ENCODE measurements around the gene CCDC126.
"Not testable (repeated sequence)": the region's sequence is repeated elsewhere in the genome, so short reads cannot be mapped to it uniquely, and the experiment has no call there.

Gene CCDC126

DNA sequence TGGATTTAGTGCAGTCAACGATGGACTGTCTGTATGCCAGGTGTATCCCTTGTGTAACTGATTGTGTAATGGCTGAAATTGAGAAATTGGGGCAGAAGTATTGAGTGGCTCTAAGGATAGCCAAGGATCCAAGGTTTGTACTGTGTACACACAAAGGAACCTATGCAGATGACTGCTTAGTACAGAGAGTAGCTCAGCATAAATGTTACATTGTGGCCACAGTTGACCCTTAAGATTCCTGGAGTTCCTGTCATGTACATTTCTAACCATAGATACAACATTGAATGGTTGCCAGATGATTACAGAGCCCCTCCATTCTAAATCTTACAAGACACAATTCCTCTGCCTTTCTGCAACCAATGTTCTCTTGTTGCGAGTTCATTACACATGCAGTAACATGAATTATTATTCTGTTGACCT, 25.3 kb downstream of the CCDC126 start:
- DNase-seq (ENCODE audit: low read depth in 1 of 2, low spot score in 1 of 2): no peak

GRCh38 chr7:23628370-23628769, 31.2 kb downstream of the CCDC126 start:
- DNase-seq (ENCODE audit: low read depth in 1 of 2, low spot score in 1 of 2): no peak

DNA sequence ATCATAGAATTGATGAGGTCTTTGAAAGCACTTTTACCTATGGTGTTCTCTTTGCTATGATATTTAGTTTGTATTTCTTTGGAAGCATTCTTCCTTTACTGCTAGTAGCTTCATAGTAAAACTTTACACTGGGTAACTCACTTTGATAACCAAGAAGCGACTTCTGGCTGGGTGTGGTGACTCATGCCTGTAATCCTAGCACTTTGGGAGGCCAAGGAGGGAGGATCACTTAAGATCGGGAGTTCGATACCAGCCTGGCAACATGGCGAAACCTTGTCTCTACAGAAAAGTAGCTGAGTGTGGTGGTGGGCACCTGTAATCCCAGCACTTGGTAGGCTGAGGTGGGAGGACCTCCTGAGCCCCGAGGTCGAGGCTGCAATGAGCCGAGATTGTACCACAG, 36.2 kb downstream of the CCDC126 start:
- DNase-seq (ENCODE audit: low read depth in 1 of 2, low spot score in 1 of 2): no peak

GRCh38 chr7:23645822-23646221, 48.6 kb downstream of the CCDC126 start:
- DNase-seq (ENCODE audit: low read depth in 1 of 2, low spot score in 1 of 2): no peak

DNA sequence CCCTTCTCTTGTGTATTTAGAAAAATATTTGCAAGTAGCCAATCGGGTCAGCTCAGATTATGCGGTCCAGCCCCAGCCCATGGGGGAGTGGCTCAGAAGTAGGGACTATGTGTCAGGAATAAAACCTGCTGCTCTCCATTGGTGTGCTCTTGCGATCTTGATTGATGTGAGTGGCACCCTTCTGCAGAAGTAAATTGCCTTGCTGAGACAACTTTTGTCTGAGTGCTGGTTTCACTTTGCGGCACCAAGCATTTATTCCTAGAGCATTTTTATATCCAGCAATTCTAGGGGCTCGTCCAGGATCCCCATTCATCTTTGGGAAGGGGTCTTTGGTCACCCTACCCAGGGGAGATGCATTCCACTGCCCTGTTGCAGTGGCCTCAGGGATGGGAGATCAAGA, 56.8 kb downstream of the CCDC126 start:
- no peak for DNase-seq (ENCODE audit: low read depth in 1 of 2, low spot score in 1 of 2)

- no peak for DNase-seq (ENCODE audit: low read depth in 1 of 2, low spot score in 1 of 2)
Measured at GRCh38 chr7:23654508-23654907, 57.3 kb downstream of the CCDC126 start.

DNA sequence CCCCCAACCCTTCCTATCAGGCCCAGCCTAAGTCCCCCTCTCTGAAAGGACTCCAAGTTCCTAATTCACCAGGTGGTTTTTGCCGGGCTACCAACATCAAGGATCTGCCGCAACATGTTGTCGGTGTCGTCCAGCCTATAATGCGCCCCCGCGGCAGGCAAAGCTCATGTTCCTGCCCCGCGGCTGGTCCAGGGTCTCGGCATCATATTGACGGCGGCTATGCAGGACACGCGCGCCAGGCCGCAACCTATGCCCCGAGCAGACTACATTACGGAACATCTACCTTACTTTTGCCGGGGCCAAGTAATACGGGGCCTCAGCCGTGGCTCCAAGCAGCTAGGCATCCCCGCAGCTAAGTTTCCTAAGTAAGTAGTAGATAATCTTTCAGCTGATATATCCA, 58.3 kb downstream of the CCDC126 start:
- DNase-seq (ENCODE audit: low read depth in 1 of 2, low spot score in 1 of 2): no peak

DNA sequence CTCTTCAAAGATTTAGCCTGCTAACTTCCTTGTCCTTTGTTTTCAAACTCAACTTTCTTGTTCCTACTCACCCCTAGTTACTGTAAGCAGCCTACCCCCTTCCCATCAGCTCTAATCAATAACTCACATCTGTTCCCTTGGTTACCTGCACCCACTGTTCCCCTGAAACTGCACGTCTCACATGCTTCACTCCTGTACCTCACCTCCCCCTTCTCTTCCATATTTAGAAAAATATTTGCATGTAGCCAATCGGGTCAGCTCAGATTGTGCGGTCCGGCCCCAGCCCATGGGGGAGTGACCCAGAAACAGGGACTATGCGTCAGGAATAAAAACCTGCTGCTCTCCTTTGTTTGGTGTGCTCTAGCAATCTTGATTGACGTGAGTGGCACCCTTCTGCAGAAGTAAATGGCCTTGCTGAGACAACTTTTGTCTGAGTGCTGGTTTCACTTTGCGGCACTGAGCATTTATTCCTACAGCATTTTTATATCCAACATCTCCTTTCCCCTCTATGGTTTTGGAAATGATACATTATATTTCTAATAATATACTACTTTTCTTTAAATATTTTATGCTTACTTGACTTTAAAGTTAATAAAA, 61.7 kb downstream of the CCDC126 start:
- no peak for DNase-seq (ENCODE audit: low read depth in 1 of 2, low spot score in 1 of 2)

DNA sequence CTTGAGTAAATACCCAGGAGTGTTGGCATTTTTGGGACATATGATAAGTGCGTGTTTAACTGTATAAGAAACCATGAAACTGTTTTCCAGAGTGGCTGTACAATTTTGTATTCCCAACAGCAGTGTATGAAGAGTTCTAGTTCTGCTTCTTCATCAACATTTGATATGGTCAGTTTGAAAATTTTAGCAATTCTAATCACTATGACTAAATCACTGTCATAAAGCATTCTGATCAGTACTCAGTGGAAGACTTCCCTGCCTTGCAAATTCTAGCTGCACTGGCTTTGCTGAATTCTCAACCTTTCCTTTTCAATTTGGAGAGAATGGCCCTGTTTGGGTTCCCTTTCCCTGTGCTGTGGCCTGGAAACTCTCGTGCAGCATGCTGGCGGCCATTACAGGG, 64.2 kb downstream of the CCDC126 start:
- DNase-seq (ENCODE audit: low read depth in 1 of 2, low spot score in 1 of 2): no peak

- no peak for DNase-seq (ENCODE audit: low read depth in 1 of 2, low spot score in 1 of 2)
Measured at GRCh38 chr7:23662124-23662983, 65.2 kb downstream of the CCDC126 start.

GRCh38 chr7:23662984-23663313, 65.8 kb downstream of the CCDC126 start:
- no peak for DNase-seq (ENCODE audit: low read depth in 1 of 2, low spot score in 1 of 2)

DNA sequence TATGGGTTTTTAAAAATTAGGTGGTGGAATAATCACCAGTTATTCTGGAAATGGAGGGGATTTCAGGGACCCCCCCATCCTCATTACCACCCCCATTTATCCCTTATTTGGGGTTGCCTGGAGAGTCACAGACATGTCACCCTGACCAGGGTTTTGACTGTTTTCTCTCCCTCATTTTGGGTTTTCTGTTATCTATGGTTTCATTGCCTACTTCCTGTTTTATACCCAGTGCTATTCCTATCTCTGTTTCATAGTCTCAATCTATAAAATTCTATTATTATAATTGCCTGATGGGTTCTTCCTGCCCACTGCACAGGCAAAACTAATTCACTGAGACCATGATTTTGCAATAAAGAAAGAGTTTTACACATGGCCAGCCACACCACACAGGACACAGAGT, 66.9 kb downstream of the CCDC126 start:
- DNase-seq (ENCODE audit: low read depth in 1 of 2, low spot score in 1 of 2): no peak

GRCh38 chr7:23672033-23672432, 74.9 kb downstream of the CCDC126 start:
- DNase-seq (ENCODE audit: low read depth in 1 of 2, low spot score in 1 of 2): no peak

- peak; percentile 54 to 74 for DNase-seq (ENCODE audit: low read depth in 1 of 2, low spot score in 1 of 2)
Measured at GRCh38 chr7:23679898-23680413, 82.8 kb downstream of the CCDC126 start, which contains the start of gene FAM221A. FAM221A (plus strand) TSS chr7:23680199; CDS start chr7:23680219, 20 bp downstream.

GRCh38 chr7:23680414-23681405, 83.5 kb downstream of the CCDC126 start:
- peak; percentile 6 to 11 for DNase-seq (ENCODE audit: low read depth in 1 of 2, low spot score in 1 of 2)

DNA sequence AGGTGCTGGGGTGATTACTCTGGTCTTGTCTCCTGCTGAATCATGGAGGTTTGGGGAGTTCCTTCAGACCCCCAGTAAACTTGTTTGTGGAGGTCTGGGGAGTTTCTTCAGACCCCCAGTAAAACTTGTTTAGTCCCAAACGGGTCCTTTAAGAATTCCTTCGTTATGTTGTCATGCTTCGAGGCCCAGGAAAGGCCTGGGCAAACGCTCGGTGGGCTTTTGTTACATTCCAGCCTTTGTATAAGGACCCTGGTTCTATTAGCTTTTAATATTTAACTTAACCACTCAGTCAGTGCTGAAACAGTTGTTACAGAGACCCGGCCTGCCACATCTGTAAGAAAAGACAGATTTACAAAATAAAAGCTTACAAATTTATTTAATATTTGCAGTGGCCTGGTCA, 86.9 kb downstream of the CCDC126 start:
- not testable (repeated sequence) for DNase-seq (ENCODE audit: low read depth in 1 of 2, low spot score in 1 of 2)

GRCh38 chr7:23685731-23686130, 88.5 kb downstream of the CCDC126 start:
- no peak for DNase-seq (ENCODE audit: low read depth in 1 of 2, low spot score in 1 of 2)

DNA sequence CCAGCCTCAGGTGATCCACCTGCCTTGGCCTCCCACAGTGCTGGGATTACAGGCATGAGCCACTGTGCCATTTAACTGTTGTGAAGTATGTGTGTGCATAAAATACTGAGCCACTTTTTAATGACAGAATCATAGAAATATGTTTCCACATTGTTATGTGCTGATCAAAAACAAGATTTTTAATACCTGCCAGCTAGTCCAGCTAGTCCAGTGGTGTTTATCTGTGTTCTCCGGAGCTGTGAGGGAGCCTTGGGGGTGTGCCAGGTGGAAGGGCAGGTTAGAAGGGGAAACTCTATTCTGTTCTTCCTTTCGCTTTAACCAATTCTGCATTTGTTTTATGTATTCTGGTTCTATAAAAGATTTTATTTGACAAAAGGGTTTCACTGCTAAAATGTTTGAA, 89.8 kb downstream of the CCDC126 start:
- no peak for DNase-seq (ENCODE audit: low read depth in 1 of 2, low spot score in 1 of 2)

DNA sequence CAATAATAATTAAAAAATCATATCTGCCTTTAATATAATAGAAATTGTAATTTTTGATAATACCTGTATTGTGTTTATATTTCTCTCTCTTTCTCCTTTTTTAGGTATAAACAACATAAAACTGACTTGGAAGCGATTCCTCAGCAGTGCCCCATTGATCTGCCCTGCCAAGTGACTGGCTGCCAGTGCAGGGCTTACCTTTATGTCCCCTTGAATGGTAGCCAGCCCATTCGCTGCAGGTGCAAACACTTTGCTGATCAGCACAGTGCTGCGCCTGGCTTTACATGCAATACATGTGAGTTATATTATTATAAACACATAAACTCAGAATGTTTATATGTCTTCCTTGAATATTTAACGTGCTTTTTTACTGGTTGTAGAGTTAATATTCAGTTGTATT, 92.0 kb downstream of the CCDC126 start:
- DNase-seq (ENCODE audit: low read depth in 1 of 2, low spot score in 1 of 2): no peak

GRCh38 chr7:23691320-23691719, 94.1 kb downstream of the CCDC126 start:
- no peak for DNase-seq (ENCODE audit: low read depth in 1 of 2, low spot score in 1 of 2)

DNA sequence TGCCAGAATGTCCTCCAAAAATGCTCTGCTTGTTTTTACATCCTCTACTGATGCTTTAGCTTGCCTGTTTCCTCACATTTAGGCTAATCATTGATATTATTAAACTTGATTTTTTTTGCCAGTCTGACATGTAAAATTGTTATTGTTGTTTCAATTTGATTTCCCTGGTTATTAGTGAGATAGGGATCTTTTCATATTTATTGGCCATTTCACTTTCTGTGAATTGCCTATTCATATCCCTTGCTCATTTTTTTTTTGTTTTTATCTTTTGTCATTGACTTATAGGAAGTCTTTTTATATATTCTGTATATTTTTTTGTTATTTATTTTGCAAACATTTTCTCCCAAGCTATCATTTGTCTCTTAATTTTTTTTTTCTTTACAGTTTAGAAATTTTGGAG, 96.0 kb downstream of the CCDC126 start:
- no peak for DNase-seq (ENCODE audit: low read depth in 1 of 2, low spot score in 1 of 2)
